GM04504 (cell line): ENCODE data around the gene PSTPIP1.

Experiments used
- DNase-seq: peaks from one replicate; pipeline ENCODE4 v3.0.0-alpha.2; 2012; ENCODE audit warnings: low read depth

Gene PSTPIP1

DNA sequence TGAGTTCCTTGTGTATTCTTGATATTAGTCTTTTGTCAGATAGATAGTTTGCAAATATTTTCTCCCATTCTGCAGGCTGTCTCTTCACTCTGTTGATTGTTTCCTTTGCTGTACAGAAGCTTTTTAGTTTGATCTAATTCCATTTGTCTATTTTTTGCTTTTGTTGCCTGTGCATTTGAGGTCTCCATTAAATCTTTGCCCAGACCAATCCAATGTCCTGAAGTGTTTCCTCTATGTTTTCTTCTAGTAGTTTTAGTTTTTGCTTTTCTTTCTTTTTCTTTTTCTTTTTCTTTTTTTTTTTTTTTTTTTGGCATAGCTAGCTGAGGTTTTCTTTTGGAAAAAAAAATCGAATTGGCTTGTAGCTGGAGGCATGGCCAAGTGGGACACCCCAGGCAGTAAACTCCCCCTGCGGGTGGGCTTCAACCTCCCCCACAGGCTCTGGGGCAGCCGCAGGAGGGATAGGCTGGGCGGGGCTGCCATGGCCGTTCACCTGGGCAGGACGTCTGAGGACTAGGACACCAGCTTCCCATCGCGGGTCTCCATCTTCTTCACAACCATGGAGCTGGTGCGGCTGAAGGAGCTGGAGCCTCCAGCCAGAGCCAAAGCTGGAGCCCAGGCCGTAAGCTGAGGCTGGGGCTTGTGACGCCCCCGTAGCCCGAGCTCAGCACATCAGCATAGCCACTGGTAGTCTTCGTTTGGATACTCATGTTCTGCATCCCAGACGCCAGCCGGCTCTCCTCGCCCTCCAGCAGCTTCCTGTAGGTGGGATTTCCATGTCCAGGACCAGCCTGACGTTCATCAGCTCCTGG is 16.2 kb upstream of the PSTPIP1 start:
- DNase-seq = no peak

GRCh38 chr15:76979331-76979925 is 15.5 kb upstream of the PSTPIP1 start:
- no peak for DNase-seq

DNA sequence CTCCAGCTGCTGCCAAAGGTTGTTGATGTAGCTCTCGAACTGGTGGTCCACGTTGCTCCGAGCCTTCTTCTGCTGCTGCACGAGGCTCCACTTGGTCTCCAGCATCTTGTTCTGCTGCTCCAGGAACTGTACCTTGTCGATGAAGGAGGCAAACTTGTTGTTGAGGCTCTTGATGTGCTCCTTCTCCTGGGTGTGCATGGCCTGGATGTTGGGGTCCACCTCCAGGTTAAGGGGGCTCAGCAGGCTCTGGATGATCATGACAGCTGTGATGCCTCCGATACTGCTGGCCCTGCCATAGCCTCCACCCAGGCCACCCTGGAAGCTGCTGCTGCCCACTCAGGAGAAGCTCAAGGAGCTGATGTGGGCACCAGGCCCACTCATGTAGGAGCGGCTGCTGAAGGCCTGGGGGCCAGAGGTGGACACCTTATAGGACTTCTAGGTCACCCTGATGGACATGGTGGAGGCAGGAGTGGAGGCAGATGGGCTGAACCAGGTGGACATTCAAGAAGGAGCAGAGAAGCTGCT is 14.9 kb upstream of the PSTPIP1 start:
- no peak for DNase-seq

- DNase-seq = no peak
These were observed 12.6 kb upstream of the PSTPIP1 start for GRCh38 chr15:76982356-76982755.

- no peak for DNase-seq
These were observed 12.2 kb upstream of the PSTPIP1 start for GRCh38 chr15:76982756-76983155.

- no peak for DNase-seq
These were observed 11.1 kb upstream of the PSTPIP1 start for GRCh38 chr15:76983590-76984375.

DNA sequence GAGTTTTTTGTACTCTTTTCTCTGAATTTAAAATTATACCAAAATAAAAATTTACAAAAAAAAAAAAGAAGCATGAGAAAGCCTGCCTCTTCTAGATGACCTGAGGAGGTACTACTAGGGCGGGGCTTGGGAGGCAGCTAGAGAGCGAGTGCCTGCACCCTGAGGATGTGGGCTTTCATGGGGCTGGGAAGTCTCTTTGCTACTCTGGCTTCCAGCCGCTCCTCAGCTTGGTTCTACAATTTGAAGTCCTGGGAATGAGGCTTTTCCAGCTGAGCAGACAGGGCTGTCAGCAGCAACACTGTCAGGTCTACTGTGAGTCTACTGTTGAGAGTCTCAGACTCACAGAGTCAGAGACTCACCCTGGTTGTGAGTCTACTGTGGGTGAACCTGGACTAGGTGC is 8.2 kb upstream of the PSTPIP1 start:
- DNase-seq = no peak

DNA sequence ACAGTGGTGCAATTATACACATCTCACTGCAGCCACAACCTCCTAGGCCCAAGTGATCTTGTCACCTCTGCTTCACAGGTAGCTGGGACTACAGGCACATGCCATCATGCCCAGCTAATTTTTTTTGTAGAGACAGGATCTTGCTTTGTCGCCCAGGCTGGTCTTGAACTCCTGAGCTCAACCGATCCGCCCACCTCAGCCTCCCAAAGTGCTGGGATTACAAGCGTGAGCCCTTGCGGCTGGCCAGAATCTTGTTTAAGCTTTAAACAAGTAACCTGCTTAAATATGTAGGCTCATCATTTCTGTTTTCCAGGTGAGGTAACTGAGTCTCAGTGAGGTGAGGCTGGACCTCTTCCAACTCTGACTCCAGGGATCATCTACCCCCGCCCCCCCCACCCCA is 7.7 kb upstream of the PSTPIP1 start:
- DNase-seq = no peak

- no peak for DNase-seq
These were observed 6.7 kb upstream of the PSTPIP1 start for GRCh38 chr15:76987896-76988860.

DNA sequence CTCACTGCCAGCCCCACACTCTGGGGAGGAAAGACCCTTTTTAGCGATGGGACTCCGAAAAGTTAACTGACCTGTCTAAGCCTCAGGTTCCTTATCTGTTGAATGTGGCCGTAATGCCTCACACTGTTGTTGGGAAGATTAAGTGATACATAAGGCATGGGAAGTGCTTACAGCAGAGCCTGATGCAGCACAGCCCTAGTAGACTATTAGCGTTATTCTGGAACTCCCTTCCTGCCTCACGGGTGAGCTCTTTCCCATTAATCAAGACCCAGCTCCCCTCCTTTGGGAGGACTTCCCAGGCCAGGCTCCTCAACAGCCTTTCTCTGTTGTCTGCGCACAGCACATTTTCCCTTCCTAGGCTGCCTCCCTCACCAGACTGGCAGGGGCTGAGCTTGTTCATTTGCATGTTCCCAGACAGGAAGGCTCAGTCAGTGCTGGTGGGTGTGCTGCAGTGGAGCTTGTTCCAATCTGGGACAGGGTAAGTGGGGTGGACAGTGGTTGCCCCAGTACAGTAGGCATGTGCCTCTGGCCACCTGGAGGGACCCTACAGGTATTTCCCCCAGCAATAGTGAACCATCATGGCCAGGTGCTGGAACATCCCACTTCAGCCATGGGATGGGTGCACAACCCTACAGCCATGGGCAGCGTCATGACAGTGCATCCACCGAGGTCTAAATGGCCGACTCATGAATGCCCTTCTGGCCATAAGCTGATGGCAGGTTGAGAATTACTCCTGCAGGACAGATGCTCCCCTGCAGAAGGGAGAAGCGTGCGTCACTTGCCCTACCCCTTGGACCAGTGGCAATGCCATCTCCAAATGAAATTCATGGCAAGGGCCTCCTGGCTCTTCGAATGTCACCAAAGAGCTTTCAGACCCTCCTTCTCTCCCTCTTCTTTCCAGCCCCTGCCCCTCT is 5.8 kb upstream of the PSTPIP1 start:
- no peak for DNase-seq

DNA sequence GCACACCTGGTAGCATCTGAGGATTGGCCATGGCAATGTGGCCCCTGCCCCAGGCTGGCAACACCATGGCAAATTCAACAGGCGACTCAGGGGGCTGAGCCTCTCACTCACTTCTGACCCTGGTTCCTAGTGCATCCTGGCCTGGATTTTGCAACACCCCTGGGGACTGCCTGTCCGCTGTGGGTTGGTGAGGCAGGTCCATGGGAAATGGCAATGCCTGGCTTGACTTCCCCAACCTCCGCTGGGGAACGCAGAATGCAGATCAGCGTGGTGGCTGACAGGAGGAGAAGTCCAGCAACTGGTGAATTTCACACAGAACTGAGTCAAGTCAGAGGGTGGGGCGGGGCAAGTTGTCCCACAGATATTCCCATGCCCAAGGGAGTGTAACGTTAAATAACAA is 3.9 kb upstream of the PSTPIP1 start:
- no peak for DNase-seq

GRCh38 chr15:76991741-76992645 is 2.9 kb upstream of the PSTPIP1 start:
- no peak for DNase-seq

DNA sequence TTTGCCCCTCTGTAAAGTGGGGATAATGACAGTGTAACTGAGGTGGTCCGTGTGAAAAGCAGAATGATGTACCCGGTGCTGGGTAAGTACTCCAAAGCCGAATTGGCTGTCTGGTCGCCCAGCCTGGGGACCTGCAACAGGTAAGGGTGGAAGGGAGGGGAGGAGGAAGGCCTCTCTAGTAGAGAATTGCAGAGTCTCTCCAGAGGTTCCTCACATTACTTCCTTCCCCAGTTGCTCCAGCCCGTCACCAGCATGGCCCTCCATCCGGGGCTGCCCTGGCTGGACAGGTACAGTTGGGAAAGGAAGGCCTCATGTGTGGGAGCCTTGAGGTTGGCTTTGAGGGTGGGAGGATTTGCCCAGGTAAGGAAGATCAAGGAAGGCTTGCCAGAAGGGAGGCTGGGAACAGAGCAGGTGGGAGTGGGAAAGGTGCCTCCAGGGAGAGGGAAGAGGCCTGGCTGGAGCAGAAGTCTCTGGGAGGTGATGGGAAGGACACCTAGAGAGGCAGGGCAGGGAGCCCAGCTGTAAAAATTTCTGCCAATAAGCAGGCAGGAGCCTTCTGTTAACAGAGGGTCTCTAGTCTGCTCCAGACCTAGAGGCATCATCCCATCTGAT is 1.7 kb upstream of the PSTPIP1 start:
- no peak for DNase-seq

- DNase-seq = no peak
These were observed 925 bp upstream of the PSTPIP1 start for GRCh38 chr15:76994001-76994400.

DNA sequence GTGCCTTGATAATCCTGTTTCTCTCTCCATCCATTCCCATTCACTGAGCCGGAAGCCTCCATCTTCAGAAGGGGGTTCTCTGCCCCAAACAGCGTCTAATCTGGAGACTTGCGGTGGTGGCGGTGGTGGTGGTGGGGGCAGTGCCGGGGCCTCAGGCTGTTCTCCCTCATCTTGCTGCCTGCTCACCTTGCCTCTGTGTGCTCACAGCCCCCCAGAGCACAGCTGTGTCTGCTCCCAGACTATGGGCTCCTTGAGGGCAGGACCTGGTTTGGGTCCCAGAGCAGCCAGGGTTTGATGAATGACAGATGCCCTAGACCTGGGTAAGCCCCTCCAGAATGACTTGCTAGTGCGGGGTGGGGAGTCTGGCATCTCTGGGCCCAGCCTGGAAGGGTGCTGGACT is 430 bp upstream of the PSTPIP1 start:
- no peak for DNase-seq

GRCh38 chr15:76996076-76996525 is 1.2 kb downstream of the PSTPIP1 start:
- no peak for DNase-seq

DNA sequence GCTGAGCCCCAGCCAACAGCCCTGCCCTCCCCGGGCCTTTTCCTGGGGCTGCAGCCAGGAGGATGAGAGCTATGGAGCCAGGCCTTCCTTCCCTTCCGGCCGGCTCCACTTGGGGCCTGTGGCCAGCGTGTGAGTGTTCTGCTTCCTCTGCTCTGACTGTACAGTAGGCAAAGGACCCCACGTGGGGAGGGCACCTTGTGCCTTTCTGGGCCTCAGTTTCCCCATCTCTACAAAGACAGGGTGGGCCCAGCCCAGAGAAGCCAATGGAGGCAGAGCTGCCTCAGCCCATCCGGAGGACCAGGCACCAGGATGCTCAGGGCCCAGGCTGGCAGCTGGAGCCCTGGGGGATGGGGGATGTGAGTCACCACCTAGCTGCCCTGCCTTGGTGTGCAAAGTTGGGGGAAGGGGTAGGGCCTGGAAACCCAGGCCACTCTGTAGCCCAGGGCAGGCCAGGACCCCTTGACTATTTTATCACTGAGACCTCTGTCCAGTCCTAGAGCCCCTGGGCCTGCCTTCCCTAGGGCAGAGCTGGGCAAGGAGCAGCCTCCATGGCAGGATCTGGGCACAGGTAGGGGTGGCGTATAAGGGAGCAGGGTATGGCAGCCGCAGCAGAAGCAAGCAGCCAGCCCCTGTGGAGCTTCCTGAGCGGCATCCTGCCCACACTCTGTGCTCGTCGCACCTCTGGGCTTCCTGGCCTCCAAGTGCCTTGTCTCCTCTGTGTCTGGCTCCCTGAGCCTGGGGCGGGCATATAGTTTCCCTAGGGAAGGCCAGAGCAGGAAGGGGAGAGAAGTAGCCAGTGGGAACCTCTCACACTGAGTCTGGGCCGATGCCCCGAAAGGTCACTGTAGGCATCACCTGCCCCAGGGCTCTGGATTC is 1.8 kb downstream of the PSTPIP1 start:
- no peak for DNase-seq
